Inferior parietal cortex (tissue), 1 donor: ENCODE measurements around the gene CTAG2.
"Not testable (repeated sequence)": the region's sequence is repeated elsewhere in the genome, so short reads cannot be mapped to it uniquely, and the experiment has no call there.

Experiments
- DNase-seq: peaks from one replicate; pipeline ENCODE4 v3.0.0-alpha.2; 2016; ENCODE audit errors: extremely low spot score

Gene CTAG2

DNA sequence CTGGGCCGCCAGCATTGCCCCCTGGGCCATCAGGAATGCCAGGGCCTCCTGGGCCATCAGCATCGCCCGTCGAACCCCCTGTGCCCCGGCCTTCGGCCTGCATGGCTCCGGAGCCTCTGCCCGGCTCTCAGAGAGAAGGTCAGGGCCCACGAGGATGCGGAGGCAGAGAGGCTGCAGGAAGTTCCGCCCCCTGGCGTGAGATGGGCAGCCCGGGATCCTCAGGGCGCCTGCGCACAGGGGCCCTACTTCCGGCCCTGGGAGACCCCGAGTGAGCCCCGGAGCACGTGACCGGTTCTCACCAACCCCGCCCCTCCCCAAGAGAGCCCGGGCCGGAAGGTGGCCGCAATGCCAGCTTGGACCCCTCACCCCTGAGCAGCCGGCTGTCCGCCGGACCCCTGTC lies at the start of gene CTAG2:
CTAG2 (minus strand) TSS at position 167 of the 400 bp plus-strand sequence; CDS start at position 103, 64 bp downstream.
- DNase-seq: not testable (repeated sequence)

GRCh38 chrX:154698630-154699248 lies 45.4 kb upstream of the CTAG2 start:
- DNase-seq: no peak

- no peak for DNase-seq
These were observed 43.3 kb upstream of the CTAG2 start for GRCh38 chrX:154696676-154697045.

GRCh38 chrX:154695911-154696675 lies 42.7 kb upstream of the CTAG2 start:
- no peak for DNase-seq

- DNase-seq: no peak
These were observed 40.0 kb upstream of the CTAG2 start for GRCh38 chrX:154693394-154693793.

GRCh38 chrX:154690438-154690837 lies 37.1 kb upstream of the CTAG2 start:
- not testable (repeated sequence) for DNase-seq

GRCh38 chrX:154672084-154672483 lies 18.7 kb upstream of the CTAG2 start:
- DNase-seq: not testable (repeated sequence)

DNA sequence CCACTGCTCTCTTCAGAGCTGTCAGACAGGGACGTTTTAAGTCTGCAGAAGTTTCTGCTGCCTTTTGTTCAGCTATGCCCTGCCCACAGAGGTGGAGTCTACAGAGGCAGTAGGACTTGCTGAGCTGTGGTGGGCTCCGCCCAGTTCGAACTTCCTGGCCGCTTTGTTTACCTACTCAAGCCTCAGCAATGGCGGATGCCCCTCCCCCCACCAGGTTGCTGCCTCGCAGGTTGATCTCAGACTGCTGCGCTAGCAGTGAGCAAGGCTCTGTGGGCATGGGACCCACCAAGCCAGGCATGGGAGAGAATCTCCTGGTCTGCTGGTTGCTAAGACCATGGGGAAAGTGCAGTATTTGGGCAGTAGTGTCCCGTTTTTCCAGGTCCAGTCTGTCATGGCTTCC lies 17.5 kb upstream of the CTAG2 start:
- not testable (repeated sequence) for DNase-seq

DNA sequence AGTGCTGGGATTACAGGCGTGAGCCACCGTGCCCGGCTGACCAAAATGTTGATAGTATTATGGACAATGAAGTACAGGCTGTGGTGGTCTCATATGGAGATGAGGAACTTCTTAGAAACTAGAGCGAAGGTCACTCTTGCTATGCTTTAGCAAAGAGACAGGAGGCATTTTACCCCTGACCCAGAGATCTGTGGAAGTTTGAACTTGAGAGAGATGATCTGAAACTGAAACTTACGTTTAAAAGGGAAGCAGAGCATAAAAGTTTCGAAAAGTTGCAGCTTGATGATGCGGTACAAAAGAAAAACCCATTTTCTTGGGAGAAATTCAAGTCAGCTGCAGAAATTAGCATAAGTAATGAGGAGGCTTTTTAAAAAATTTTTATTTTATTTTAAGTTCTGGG lies 8.5 kb upstream of the CTAG2 start:
- no peak for DNase-seq

- no peak for DNase-seq
These were observed 7.8 kb upstream of the CTAG2 start for GRCh38 chrX:154661170-154661569.

DNA sequence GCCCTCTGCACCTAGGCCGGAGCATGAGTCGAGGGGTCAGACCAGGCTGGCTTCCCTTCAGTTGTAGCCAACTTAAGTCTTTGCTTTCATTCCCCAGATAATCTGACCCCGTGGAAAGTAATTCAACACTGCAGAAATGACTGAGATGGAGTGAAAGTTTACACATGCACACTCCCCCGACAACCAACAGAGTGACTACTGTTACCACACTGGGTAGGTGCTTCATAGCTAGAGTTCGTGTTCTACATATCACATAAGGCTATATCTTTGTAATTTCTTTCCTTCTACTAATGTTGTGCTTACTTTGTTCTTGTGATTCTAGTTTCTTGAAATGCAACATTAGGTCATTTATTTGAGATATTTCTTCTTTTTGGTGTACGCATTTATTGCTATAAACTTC lies 7.2 kb upstream of the CTAG2 start:
- no peak for DNase-seq

- no peak for DNase-seq
These were observed 5.6 kb upstream of the CTAG2 start for GRCh38 chrX:154658957-154659356.

DNA sequence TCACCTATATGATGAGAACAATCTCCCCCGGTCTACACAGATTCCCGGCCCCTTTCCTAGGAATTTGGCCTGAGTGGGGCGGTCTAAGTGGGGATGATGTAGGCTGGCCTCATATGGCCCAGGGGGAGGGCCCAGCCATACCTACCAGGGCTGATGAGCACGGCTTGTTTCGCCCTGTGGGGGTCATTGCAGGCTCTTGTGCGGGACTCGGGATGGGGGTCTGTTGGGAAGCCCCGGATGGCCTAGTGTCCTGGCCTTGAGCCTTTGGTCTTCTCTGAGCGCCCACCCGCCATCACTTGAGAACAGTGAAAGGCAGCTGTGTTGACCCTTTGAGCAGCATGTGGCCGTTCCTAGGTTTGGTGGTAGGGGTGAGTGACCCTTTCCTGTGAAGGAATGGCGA lies 4.8 kb upstream of the CTAG2 start:
- DNase-seq: no peak

GRCh38 chrX:154657226-154657805 lies 3.9 kb upstream of the CTAG2 start:
- DNase-seq: no peak

DNA sequence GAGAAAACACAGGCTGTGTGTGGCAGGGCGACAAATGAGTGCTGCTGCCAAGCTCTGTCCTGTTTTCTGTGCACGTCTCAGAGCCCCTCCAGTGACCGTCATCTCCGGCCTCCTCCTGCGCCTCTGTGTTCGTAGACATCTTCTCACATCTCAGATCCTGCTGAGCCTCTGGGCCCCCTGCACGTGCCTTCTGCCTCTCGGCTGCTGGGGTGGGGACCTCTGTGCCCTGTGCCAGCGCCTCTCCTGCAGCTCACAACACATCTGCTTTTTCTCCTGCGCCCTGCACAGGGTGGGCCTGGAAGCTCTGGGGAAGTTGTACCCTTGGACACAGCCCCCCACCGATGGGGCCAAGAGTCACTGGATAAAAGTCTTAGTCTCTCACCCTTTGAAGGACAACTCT lies 2.4 kb upstream of the CTAG2 start:
- no peak for DNase-seq

- DNase-seq: no peak
These were observed 2.0 kb upstream of the CTAG2 start for GRCh38 chrX:154655346-154655745.

DNA sequence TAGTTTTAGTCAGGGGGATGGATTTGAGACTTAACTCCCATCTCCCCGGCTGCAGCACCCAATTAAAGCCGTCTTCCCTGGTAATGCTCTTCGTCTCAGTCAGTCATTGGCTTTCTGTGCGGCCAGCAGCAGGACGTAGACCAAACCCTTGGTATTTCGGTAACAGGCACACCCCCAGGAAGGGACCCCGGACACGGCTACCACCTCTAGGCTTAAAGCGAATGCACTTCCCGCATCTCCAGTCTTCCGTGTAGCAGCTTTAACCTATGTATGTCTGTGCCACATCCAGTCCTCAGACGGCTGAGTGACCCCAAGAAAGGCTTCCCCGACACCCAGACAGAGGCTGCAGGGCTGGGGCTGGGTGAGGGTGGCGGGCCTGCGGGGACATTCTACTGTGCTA lies 1.5 kb upstream of the CTAG2 start:
- no peak for DNase-seq

GRCh38 chrX:154654372-154654771 lies 993 bp upstream of the CTAG2 start:
- DNase-seq: no peak

GRCh38 chrX:154653048-154653401 lies 354 bp downstream of the CTAG2 start:
- no peak for DNase-seq

DNA sequence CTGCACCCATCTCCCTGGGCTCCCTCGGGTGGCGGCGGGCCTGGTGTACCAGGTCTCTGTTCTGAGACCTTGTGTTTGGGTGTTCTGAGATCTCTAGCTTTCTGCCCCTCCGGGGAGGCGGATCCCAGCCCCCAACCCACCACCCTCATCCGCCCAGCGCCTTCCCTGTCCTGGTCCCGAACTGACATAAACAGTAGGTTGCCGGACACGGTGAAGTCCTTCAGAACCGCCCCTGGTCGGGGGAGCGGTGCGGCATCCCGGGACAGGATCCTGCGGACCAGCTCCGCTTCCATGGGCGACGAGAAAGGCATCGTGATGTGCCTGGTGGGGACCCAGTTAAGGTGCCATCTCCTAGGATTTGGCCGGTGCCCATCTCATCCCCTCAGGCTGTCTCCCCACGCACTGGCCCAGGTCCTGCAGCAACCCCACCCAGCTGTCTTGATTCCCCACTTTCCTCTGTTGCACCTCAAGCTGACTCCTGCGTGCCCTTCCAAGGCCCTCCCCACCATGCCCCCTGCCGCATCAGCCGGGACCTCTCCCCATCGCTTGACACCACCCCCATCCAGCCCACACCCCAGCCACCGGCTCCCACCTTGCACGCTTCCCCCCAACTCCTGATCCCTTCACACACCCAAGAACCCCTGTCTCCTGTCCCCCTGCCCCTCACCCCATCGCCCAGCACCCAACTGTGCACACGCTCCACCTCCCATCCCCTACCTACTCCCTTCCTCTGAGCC lies 900 bp downstream of the CTAG2 start:
- DNase-seq: no peak

- DNase-seq: peak; percentile 1
These were observed 3.2 kb downstream of the CTAG2 start for GRCh38 chrX:154650221-154650510.

DNA sequence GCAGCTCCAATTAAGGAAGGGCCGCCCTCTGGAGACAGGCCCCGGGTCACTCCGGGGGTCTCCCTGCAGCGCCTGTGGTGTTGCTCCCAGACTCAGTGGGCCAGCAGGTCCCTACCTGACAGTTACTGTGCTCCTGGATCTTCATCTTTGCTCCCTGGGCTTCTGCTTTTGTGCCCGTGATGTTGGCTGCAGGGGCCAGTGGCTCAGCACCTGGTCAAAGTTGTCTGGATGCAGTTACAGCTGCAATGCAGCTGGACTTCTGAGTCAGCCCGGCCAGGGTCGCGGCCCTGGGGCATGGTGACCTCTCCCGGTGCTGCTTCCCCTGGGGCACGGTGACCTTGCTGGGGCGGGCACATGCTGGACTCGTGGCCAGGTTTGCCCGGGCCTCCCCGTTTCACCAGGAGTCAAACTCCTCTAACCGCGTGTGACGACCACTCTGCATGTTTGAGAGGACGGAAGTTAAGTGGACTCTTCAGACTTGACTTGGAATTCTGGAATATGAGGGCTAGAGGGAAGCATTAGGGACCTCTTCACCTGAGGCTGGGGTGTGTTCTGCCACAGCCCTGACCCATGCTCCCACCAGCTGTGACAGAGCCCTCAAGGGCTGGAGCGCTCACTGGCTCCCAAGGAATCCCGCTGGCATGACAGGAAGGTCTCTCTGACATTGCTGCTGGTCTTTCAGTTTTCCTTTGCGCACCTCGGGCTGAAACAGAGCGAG lies 3.7 kb downstream of the CTAG2 start:
- DNase-seq: no peak
